Type B pancreatic cell (in vitro differentiated cells): ENCODE results near the gene KCNAB3. TPM values are rescaled to one million over a fixed set of nuclear protein-coding genes. Genes with fewer than 3 reads are reported as not detected.
A peak's percentile ranks its signal among the peaks of the same experiment; 100 is the strongest.

Experiments used
- DNase-seq: peaks from one replicate; pipeline ENCODE4 v3.0.0; 2021; ENCODE audit warnings: mixed read lengths; ENCODE audit not compliant: unreplicated experiment; ENCODE audit errors: extremely low spot score
- H3K27ac Mint-ChIP-seq: 2 replicates; pipeline ENCODE4 v1.8.0; 2021; ENCODE audit warnings: mild to moderate bottlenecking, mixed read lengths
- H3K27me3 Mint-ChIP-seq: 2 replicates; pipeline ENCODE4 v1.8.0; 2021; ENCODE audit warnings: mixed read lengths
- H3K36me3 Mint-ChIP-seq: 2 replicates; pipeline ENCODE4 v1.8.0; 2021; ENCODE audit warnings: mixed read lengths
- H3K4me1 Mint-ChIP-seq: one replicate; pipeline ENCODE4 v1.8.0; 2021; ENCODE audit warnings: mixed read lengths; ENCODE audit not compliant: unreplicated experiment
- H3K4me3 Mint-ChIP-seq: 2 replicates; pipeline ENCODE4 v1.8.0; 2021; ENCODE audit warnings: mild to moderate bottlenecking, mixed read lengths
- H3K9me3 Mint-ChIP-seq: 2 replicates; pipeline ENCODE4 v1.8.0; 2021; ENCODE audit warnings: mixed read lengths
- CTCF ChIP-seq: fragments of 200-600 bp; sonication (generic); conservative IDR thresholded peaks from 2 replicates; pipeline ENCODE4 v1.5.0; 2021; ENCODE audit warnings: antibody characterized with exemption, mild to moderate bottlenecking
- total RNA-seq: library from RNA; stranded (reverse); gene quantifications from 2 replicates; pipeline ENCODE4 v1.2.1, GENCODE V29; 2021; ENCODE audit warnings: low replicate concordance

The KCNAB3 gene
- total RNA-seq, 1 donor from 2014 or later: 9.9 TPM

GRCh38 chr17:7930841-7931631, 1.4 kb upstream of the KCNAB3 start:
- TF ChIP-seq CTCF: no peak

GRCh38 chr17:7927596-7927995, 2.1 kb downstream of the KCNAB3 start:
- H3K4me1 Mint-ChIP-seq: peaks cover 23% of the 10 kb centered on the region
- H3K9me3 Mint-ChIP-seq: no peaks in the 10 kb centered on the region
- H3K27ac Mint-ChIP-seq: no peak overlapping the region
- H3K27me3 Mint-ChIP-seq: peaks cover 24% of the 10 kb centered on the region
- peaks cover 9% of the 10 kb centered on the region for H3K36me3 Mint-ChIP-seq
- peak overlapping the region; percentile 78 for H3K4me3 Mint-ChIP-seq
- DNase-seq: no peak
- TF ChIP-seq CTCF: no peak

More at GRCh38 chr17:7930841-7931631, 1.4 kb upstream of the KCNAB3 start:
- H3K36me3 Mint-ChIP-seq: peaks cover 13% of the 10 kb centered on the region
- H3K27me3 Mint-ChIP-seq: peaks cover 24% of the 10 kb centered on the region
- peak overlapping the region; percentile 100 for H3K4me3 Mint-ChIP-seq
- peak overlapping the region; percentile 97 for H3K27ac Mint-ChIP-seq
- H3K9me3 Mint-ChIP-seq: no peaks in the 10 kb centered on the region
- H3K4me1 Mint-ChIP-seq: peaks cover 35% of the 10 kb centered on the region
- DNase-seq: no peak

GRCh38 chr17:7922845-7923628, 6.6 kb downstream of the KCNAB3 start:
- Mint-ChIP-seq H3K27me3 (peaks cover 18% of the 10 kb centered on the region), H3K4me3 (peak overlapping the region; percentile 75)

GRCh38 chr17:7922269-7922844, 7.3 kb downstream of the KCNAB3 start:
- Mint-ChIP-seq H3K27ac (peak overlapping the region; percentile 51), H3K9me3 (no peaks in the 10 kb centered on the region), H3K4me3 (peak overlapping the region; percentile 75), H3K27me3 (peaks cover 11% of the 10 kb centered on the region), H3K36me3 (no peaks in the 10 kb centered on the region), H3K4me1 (peaks cover 5% of the 10 kb centered on the region)
- no peak for TF ChIP-seq CTCF
- DNase-seq: no peak

More at GRCh38 chr17:7922845-7923628, 6.6 kb downstream of the KCNAB3 start:
- H3K9me3 Mint-ChIP-seq: no peaks in the 10 kb centered on the region
- peaks cover 8% of the 10 kb centered on the region for H3K4me1 Mint-ChIP-seq
- DNase-seq: peak; percentile 87
- TF ChIP-seq CTCF: no peak
- H3K36me3 Mint-ChIP-seq: peaks cover 3% of the 10 kb centered on the region
- peak overlapping the region; percentile 51 for H3K27ac Mint-ChIP-seq

GRCh38 chr17:7916808-7917207, 12.8 kb downstream of the KCNAB3 start:
- DNase-seq: no peak
- Mint-ChIP-seq H3K36me3 (peaks cover 7% of the 10 kb centered on the region), H3K27ac (peak overlapping the region; percentile 86), H3K4me1 (peaks cover 24% of the 10 kb centered on the region), H3K9me3 (no peaks in the 10 kb centered on the region), H3K4me3 (peak overlapping the region; percentile 92), H3K27me3 (peaks cover 6% of the 10 kb centered on the region)
- no peak for TF ChIP-seq CTCF
